ENCODE data around the gene DNA2. TPM values are rescaled to one million over a fixed set of nuclear protein-coding genes. Genes with fewer than 3 reads are reported as not detected.

The DNA2 gene
- total RNA-seq, 1 experiment from 2014 or later = 23.2 TPM

DNA sequence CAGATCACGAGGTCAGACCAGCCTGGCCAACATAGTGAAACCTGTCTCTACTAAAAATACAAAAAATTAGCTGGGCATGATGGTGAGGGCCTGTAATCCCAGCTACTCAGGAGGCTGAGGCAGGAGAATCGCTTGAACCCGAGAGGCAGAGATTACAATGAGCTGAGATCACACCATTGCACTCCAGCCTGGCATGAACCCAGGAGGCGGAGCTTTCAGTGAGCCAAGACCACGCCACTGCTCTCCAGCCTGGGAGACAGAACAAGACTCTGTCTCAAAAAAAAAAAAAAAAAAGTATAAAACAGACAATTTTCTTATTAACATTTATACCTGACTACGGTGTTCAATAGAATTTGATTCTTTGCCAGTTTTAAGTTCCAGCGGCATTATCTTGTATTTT is 22.1 kb downstream of the DNA2 start:
- DNase-seq (ENCODE audit: low read depth) = peak; percentile 51

DNA sequence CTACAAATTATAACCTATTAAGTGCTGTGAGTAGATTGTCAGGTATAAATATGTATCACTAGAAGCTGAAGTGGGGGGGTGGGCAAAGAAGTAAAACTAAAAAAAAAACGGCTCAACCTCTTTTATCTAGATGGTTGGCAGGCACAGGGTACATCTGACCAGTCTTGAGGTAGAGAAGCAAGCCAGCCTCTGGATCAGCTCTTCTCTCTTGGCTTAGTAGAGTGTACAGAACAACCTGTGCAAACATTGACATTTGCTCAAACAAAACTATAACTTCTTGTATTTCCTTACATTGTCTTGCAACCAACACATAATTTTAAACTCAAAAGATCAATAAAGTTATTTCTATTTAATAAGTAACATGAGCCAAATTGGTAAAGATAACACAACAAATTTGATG is 25.6 kb downstream of the DNA2 start:
- no peak for DNase-seq (ENCODE audit: low read depth)

GRCh38 chr10:68442971-68443370 is 28.8 kb downstream of the DNA2 start:
- DNase-seq (ENCODE audit: low read depth) = no peak

- no peak for DNase-seq (ENCODE audit: low read depth)
Observed at GRCh38 chr10:68440898-68441297, 30.9 kb downstream of the DNA2 start.

DNA sequence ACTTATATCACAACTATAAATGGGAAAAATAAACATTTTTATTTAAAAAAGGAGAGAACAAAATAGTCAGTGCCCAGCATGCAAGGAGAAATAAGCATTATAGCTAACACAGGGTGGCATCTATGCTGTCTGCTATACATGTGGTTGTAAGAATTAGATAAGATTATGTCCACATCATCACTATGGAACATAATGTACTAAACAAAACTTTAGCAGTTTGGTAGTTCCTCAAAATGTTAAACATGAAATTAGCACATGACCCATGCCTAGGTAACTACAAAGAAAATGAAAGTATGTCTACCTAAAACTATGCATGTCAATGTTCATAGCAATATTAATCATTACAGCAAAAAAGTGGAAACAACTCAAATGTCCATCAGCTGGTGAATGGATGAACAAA is 36.0 kb downstream of the DNA2 start:
- DNase-seq (ENCODE audit: low read depth) = no peak

GRCh38 chr10:68434657-68435056 is 37.1 kb downstream of the DNA2 start:
- no peak for DNase-seq (ENCODE audit: low read depth)

DNA sequence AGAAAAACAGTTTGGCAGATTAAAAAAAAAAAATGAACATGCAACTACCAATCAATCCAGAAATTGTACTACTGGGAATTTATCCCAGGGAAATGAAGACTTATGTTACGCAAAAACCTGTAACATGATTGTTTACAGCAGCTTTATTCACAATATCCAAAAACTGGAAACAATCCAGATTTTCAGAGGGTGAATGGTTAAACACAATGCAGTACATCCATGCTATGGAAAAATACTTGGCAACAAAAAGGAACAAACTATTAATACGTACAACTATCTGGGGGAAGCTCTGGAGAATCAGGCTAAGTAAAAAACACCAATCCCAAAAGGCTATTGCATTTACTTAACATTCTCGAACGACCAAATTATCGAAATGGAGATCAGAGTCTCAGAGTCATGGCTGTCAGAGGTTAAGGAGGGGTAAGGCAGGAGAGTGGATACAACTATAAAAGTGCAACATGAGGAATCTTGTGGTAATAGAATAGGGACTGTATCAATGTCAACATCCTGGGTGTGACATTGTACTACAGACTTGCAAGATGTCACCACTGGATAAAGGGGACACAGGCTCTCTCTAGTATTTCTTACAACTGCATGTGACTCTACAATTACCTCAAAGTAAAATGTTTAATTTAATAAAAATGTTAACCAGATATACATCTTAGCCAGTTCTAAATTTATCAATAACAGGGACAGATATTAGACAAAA is 43.2 kb downstream of the DNA2 start:
- DNase-seq (ENCODE audit: low read depth) = no peak

- no peak for DNase-seq (ENCODE audit: low read depth)
Observed at GRCh38 chr10:68424454-68425014, 47.2 kb downstream of the DNA2 start.

DNA sequence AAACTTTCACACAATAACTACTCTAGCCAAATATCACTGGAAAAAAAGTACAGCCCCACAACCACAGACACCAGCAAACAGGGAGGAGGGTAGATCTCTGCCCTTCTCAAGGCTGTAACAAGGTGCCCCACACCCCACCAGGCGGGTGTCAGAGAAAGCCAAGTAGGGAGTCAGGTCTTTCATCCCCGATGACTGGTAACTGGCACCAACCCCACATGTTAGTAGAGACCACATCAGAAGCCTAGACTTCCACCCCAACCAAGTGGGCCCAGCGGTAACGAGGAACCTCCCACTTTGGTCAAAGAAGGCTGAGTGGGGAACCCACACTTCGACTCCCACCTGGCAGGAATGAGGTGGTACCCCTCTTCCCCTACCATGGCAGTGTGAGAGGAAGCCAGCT is 48.3 kb downstream of the DNA2 start:
- no peak for DNase-seq (ENCODE audit: low read depth)

DNA sequence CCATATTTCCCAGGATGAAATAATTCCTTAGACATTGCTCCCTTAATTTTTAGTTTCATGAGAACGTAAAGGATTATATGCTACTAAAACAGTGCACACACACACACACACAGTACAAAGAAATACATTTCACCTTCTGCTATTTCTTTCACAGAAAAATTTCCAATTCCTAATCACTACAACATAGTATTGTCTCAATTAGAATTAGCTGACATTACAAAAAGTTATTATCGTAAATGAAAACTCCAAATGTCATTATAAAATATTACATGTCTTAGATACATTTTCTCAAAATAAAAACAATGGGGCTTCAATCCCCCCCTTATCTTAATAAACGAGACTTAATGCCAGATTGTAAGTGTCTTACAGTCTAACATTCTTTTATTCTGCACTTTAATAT is 52.4 kb downstream of the DNA2 start:
- no peak for DNase-seq (ENCODE audit: low read depth)

DNA sequence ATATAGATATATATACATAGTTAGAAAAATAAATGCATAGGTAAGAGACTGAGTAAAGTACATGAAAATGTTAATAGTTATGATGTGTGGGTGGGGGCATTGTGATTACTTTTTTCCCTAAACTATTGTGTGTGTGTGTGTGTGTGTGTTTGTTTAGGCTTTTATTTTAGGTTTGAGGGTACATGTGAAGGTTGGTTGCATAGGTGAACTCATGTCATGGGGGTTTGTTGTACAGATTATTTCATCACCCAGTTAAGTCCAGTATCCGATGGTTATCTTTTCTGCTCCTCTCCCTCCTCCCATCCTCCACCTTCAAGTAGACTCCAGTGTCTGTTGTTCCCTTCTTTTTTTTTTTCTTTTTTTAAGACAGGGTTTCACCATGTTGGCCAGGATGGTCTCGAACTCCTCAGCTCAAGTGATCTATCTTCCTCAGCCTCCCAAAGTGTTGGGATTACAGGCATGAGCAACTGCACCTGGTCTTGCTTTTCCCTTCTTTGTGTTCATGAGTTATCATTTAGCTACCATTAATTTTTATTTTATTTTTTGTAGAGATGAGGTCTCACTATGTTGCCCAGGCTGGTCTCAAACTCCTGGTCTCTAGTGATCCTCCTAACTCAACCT is 62.8 kb downstream of the DNA2 start:
- no peak for DNase-seq (ENCODE audit: low read depth)

- DNase-seq (ENCODE audit: low read depth) = peak; percentile 69
Observed at GRCh38 chr10:68406815-68407548, 64.8 kb downstream of the DNA2 start, which contains the start of gene RUFY2. Gene RUFY2, minus strand, starts transcription at chr10:68407277. Its CDS starts 88 bp downstream, at chr10:68407189.

DNA sequence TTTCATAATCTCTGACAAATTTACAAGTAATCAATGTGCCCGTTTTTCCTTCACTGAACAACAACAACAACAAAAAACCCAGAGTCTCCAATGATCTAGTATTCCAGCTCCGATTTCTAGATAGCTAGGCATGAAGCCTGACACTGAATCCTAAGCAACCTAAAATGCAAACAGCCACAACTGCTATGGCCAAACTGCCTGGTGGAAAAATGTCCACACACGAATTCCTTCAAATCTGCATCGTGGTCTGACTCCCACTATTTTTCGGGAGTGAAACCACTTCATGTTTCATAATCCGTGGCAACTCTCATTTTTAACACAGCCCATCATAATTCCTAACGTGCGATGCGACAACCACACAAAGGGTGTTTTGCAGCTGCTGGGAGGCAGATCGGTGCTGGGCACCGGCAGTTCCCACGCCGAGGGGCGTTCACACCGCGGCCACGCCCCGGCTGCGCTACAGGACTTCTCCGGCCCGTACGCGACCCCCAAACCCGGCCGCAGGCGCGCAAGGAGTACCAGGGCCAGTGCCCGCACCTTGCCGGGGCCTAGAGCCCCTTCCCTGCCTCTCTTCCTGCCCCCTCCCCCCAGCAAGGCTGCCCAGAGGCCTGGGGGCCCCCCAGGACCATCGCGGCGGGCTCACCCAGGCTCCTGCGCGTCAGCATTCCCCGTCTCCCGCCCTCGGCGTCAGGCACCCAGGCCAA is 65.5 kb downstream of the DNA2 start:
- DNase-seq (ENCODE audit: low read depth) = peak; percentile 55

- no peak for DNase-seq (ENCODE audit: low read depth)
Observed at GRCh38 chr10:68403701-68404100, 68.1 kb downstream of the DNA2 start.

DNA sequence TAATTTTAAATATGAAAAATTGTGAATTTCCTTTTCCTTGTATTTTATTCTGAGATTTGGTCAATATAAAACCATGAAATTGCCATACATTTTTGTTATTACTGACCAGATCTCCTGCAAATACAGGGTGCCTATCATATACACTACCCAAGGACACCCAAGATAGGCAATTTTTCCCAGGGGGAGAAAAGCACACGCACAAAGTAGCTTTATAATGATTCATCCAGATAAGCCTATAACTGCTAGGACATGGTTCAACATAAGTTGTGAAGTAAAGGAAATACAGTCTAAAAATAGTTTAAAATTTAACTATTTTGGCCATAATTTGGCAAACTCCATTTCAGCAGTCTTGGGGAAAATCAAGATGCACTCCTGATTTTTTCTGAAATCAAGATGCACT is 69.5 kb downstream of the DNA2 start:
- DNase-seq (ENCODE audit: low read depth) = no peak

- DNase-seq (ENCODE audit: low read depth) = no peak
Observed at GRCh38 chr10:68397005-68397404, 74.8 kb downstream of the DNA2 start.

DNA sequence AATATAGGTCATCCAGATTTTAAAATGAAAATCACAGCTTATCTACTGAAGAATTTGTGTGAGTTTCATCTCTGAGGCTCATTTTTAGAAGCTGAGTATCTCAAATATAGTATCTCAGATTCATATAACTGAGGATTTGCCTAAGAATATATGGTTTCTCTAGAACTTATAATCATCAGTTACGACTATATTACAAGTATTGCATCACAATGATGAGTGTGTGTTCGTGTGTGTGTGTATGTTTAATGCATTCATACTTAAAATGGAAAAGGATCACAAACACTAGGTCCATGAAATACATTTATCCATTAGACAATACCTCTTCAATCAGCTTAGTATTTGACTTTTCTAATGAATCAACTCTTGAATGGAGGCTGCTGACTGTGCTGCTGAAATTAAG is 86.0 kb downstream of the DNA2 start:
- no peak for DNase-seq (ENCODE audit: low read depth)

DNA sequence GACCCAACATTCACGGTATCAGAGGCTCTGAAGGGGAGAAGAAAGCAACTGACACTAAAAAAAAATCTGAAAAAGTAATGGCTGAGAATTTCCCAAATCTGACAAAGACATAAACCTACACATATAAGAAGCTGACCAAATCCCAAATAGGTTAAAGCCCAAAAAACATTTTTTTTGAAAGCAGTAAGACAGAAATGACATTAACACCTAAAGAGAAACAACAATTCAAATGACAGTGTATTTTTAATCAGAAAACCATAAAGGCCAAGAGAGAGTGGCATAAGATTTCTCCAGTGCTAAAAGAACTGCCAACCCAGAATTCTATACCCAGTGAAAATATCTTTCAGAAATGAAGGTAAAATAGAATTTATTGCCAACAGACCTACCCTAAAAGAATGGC is 100.2 kb downstream of the DNA2 start:
- no peak for DNase-seq (ENCODE audit: low read depth)

GRCh38 chr10:68367121-68367520 is 104.7 kb downstream of the DNA2 start:
- DNase-seq (ENCODE audit: low read depth) = no peak

DNA sequence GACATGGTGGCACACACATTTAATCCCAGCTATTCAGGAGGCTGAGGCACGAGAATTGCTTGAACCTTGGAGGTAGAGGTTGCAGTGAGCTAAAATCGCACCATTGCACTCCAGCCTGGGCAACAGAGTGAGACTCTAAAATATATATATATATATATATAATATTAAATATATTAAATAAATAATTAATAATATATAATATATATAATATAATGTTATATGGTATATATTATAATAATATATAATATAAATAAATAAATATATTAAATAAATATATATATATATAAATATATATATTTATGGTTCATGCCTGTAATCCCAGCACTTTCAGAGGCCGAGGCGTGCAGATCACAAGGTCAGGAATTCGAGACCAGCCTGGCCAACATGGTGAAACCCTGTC is 105.2 kb downstream of the DNA2 start:
- DNase-seq (ENCODE audit: low read depth) = no peak

GRCh38 chr10:68365611-68366010 is 106.2 kb downstream of the DNA2 start:
- DNase-seq (ENCODE audit: low read depth) = no peak
